ENCODE data around the gene FAM83G.

- no peak for TF ChIP-seq TAF1 (IDR thresholded peaks at IDR 0.05; ENCODE audit: borderline replicate concordance, low read depth, low read length)
- no peak for TF ChIP-seq POLR2A (IDR thresholded peaks at IDR 0.05; ENCODE audit: low read depth, low read length)
- no peak for TF ChIP-seq POLR2AphosphoS5 (IDR thresholded peaks at IDR 0.05; ENCODE audit: low read depth, low read length)
Observed at GRCh38 chr17:18996458-18996857, 8.1 kb downstream of the FAM83G start.

Data from GM12892 (cell line).